ENCODE measurements around the gene NCAM2.

DNA sequence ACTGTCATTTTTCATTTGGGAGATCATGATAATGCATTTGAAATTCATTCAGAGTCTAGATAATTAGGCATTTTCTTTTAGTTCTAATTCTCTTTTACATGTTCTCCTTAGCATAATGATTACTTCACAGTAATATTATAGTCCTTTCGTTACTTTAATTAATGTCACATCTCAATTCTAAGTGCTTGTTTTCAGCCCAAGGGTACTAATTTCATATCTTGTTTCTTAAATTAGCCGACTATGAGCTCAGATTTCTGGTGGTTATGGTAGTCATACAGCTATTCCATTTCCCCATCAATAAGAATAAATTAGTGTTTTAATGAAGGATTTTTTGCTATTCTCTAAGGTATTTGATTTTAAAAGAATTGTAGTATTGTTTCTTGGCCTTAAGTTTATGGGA lies 120.9 kb downstream of the NCAM2 start:
- TF ChIP-seq CTCF (IDR thresholded peaks at IDR 0.05) (no peak), POLR2AphosphoS5 (IDR thresholded peaks at IDR 0.05) (no peak)

Measured in esophagus muscularis mucosa (tissue), 3 donors.